Measurements from ENCODE around the gene CACNG1.

Gene CACNG1

DNA sequence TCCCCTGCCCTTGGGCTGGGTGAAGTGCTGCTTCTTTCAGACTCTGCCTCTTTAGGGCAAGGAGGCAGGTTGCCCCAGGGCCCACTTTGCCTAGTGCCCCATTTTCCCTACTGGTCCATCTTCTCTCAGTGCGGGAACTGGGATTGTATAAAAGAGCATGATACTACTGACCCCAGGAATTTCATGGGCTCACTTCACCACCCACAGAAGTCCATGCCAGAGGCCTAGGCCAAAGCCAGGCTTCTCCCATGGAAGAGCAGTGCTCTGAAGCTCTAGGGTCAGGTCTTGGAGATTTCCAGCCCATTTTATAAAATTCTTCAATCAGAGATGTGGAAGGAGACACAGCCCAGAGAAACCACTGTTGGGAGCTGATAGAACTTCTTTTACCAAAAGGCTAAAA lies 5.7 kb downstream of the CACNG1 start:
- Histone ChIP-seq H3K36me3 (ENCODE audit: insufficient read depth, low read length) (no peaks in the 10 kb centered on the region), H3K4me2 (ENCODE audit: insufficient read depth, low read length) (no peak overlapping the region), H3K79me2 (ENCODE audit: insufficient read depth, low read length) (no peaks in the 10 kb centered on the region)

DNA sequence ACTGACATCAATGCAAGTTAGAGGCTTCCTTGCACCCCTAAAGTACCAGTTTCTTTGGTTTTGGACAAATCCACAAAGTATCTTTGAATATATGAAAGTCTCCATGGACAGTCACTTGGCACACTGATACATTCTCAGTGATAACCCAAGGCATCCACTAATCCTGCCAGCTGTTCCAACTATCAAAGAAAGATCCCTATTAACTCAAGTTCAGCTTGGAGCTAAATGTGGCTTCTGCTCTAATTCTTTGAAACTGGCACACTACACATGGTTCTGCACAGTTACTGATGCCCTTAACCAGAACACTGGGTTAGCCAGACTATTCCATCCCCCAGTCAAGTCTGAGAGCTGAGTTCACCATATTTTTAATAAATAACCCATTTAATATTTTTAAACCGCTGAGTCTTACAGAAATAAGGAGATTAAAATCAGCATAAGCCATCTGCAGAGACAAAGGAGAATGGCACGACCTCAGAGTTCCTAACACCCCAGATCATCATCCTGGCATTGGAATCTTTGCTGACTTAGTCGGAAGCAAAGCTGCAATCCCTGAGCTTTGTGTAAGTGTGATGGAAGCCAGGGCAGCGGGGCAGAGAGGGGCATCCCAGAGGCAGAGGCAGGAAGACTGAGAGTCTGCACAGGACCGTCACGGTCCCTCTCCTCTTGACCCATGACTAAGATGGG lies 6.3 kb downstream of the CACNG1 start:
- H3K4me2 ChIP-seq (ENCODE audit: insufficient read depth, low read length): no peak overlapping the region
- H3K4me3 ChIP-seq (ENCODE audit: low read depth in 1 of 2, low read length in 2 of 2): no peak overlapping the region
- H4K20me1 ChIP-seq (ENCODE audit: insufficient read depth, low read length): no peaks in the 10 kb centered on the region
- H3K27ac ChIP-seq (ENCODE audit: low read length): no peak overlapping the region
- no peak for TF ChIP-seq EZH2 (IDR thresholded peaks at IDR 0.05; ENCODE audit: borderline replicate concordance, low read depth, low read length, severe bottlenecking)
- TF ChIP-seq, protein P1, sequence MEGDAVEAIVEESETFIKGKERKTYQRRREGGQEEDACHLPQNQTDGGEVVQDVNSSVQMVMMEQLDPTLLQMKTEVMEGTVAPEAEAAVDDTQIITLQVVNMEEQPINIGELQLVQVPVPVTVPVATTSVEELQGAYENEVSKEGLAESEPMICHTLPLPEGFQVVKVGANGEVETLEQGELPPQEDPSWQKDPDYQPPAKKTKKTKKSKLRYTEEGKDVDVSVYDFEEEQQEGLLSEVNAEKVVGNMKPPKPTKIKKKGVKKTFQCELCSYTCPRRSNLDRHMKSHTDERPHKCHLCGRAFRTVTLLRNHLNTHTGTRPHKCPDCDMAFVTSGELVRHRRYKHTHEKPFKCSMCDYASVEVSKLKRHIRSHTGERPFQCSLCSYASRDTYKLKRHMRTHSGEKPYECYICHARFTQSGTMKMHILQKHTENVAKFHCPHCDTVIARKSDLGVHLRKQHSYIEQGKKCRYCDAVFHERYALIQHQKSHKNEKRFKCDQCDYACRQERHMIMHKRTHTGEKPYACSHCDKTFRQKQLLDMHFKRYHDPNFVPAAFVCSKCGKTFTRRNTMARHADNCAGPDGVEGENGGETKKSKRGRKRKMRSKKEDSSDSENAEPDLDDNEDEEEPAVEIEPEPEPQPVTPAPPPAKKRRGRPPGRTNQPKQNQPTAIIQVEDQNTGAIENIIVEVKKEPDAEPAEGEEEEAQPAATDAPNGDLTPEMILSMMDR (IDR thresholded peaks at IDR 0.05; ENCODE audit: borderline replicate concordance, extremely low read depth, low read length, poor library complexity, severe bottlenecking): no peak
- H2AFZ ChIP-seq (ENCODE audit: low read depth, low read length): no peak overlapping the region
- H3K9ac ChIP-seq (ENCODE audit: low read depth, low read length): no peak overlapping the region
- H3K27me3 ChIP-seq (ENCODE audit: insufficient read depth, low read length, poor library complexity): no peaks in the 10 kb centered on the region
- no peaks in the 10 kb centered on the region for H3K4me1 ChIP-seq (ENCODE audit: insufficient read depth, low read length)
- peaks cover 21% of the 10 kb centered on the region for H3K9me3 ChIP-seq (ENCODE audit: insufficient read depth, low read length, severe bottlenecking)
- H3K79me2 ChIP-seq (ENCODE audit: insufficient read depth, low read length): no peaks in the 10 kb centered on the region
- ATAC-seq (ENCODE audit: insufficient read depth, low read depth) (no peak), DNase-seq (no peak)
- H3K36me3 ChIP-seq (ENCODE audit: insufficient read depth, low read length): no peaks in the 10 kb centered on the region

More for the DNA sequence above, 5.7 kb downstream of the CACNG1 start:
- Histone ChIP-seq H3K27ac (ENCODE audit: low read length) (no peak overlapping the region), H3K27me3 (ENCODE audit: insufficient read depth, low read length, poor library complexity) (no peaks in the 10 kb centered on the region), H2AFZ (ENCODE audit: low read depth, low read length) (no peak overlapping the region), H4K20me1 (ENCODE audit: insufficient read depth, low read length) (no peaks in the 10 kb centered on the region), H3K4me3 (ENCODE audit: low read depth in 1 of 2, low read length in 2 of 2) (no peak overlapping the region), H3K9me3 (ENCODE audit: insufficient read depth, low read length, severe bottlenecking) (peaks cover 21% of the 10 kb centered on the region), H3K9ac (ENCODE audit: low read depth, low read length) (no peak overlapping the region), H3K4me1 (ENCODE audit: insufficient read depth, low read length) (no peaks in the 10 kb centered on the region)
- DNase-seq: no peak
- TF ChIP-seq, protein P1 (IDR thresholded peaks at IDR 0.05; ENCODE audit: borderline replicate concordance, extremely low read depth, low read length, poor library complexity, severe bottlenecking): no peak
- TF ChIP-seq EZH2 (IDR thresholded peaks at IDR 0.05; ENCODE audit: borderline replicate concordance, low read depth, low read length, severe bottlenecking): no peak
- ATAC-seq (ENCODE audit: insufficient read depth, low read depth): no peak

DNA sequence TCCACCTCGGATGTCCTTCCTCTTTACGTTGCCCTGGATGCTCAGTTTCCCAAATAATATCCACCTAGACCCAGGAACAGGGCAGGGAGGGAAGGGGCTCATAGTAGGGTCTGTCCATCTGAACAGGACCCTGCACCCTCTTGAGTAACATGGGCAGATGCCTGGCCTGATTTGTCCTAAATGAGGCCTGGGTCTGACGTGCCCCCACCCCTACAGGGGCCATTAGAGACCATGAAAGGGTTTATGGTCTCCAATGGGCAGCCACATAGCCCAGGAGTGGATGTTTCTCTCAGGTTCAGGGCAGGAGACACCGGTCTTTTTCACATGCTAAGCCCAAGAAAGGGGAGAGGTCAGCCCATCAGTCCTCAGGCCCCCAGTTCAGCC lies 6.8 kb downstream of the CACNG1 start:
- H3K9me3 ChIP-seq (ENCODE audit: insufficient read depth, low read length, severe bottlenecking): peaks cover 21% of the 10 kb centered on the region
- no peaks in the 10 kb centered on the region for H4K20me1 ChIP-seq (ENCODE audit: insufficient read depth, low read length)
- no peak for ATAC-seq (ENCODE audit: insufficient read depth, low read depth)
- no peaks in the 10 kb centered on the region for H3K4me1 ChIP-seq (ENCODE audit: insufficient read depth, low read length)
- no peak overlapping the region for H3K4me3 ChIP-seq (ENCODE audit: low read depth in 1 of 2, low read length in 2 of 2)
- no peak overlapping the region for H2AFZ ChIP-seq (ENCODE audit: low read depth, low read length)
- no peaks in the 10 kb centered on the region for H3K79me2 ChIP-seq (ENCODE audit: insufficient read depth, low read length)
- H3K27ac ChIP-seq (ENCODE audit: low read length): no peak overlapping the region
- TF ChIP-seq EZH2 (IDR thresholded peaks at IDR 0.05; ENCODE audit: borderline replicate concordance, low read depth, low read length, severe bottlenecking): no peak
- TF ChIP-seq, protein P1 (IDR thresholded peaks at IDR 0.05; ENCODE audit: borderline replicate concordance, extremely low read depth, low read length, poor library complexity, severe bottlenecking): no peak
- no peak for DNase-seq
- no peak overlapping the region for H3K9ac ChIP-seq (ENCODE audit: low read depth, low read length)
- no peak overlapping the region for H3K4me2 ChIP-seq (ENCODE audit: insufficient read depth, low read length)
- no peaks in the 10 kb centered on the region for H3K36me3 ChIP-seq (ENCODE audit: insufficient read depth, low read length)
- H3K27me3 ChIP-seq (ENCODE audit: insufficient read depth, low read length, poor library complexity): no peaks in the 10 kb centered on the region
